Glomerular endothelial cell (primary cell): ENCODE measurements around the gene ORM2. TPM values are rescaled to one million over a fixed set of nuclear protein-coding genes. Genes with fewer than 3 reads are reported as not detected.

Experiments
- DNase-seq: peaks from one replicate; pipeline ENCODE4 v3.0.0-alpha.2; 2011; ENCODE audit warnings: low read depth, low spot score; ENCODE audit errors: extremely low read depth
- total RNA-seq: library from RNA; depleted of rRNA; stranded (reverse); fragments of >200 nt; gene quantifications from 2 replicates; pipeline ENCODE4 v1.2.3, GENCODE V29; 2015

ORM2 gene
- total RNA-seq, 1 donor from 2014 or later, result not detected

- no peak for DNase-seq
Measured at GRCh38 chr9:114346146-114346545, 16.5 kb downstream of the ORM2 start.

- DNase-seq, result no peak
Measured at GRCh38 chr9:114347675-114348074, 18.0 kb downstream of the ORM2 start.

GRCh38 chr9:114348261-114348905, 18.7 kb downstream of the ORM2 start:
- no peak for DNase-seq

GRCh38 chr9:114348906-114349482, 19.3 kb downstream of the ORM2 start:
- DNase-seq, result no peak

- no peak for DNase-seq
Measured at GRCh38 chr9:114349713-114350480, 20.2 kb downstream of the ORM2 start.

GRCh38 chr9:114350636-114351401, 21.1 kb downstream of the ORM2 start:
- DNase-seq, result no peak

GRCh38 chr9:114351932-114352331, 22.3 kb downstream of the ORM2 start:
- no peak for DNase-seq

GRCh38 chr9:114355821-114356220, 26.2 kb downstream of the ORM2 start:
- no peak for DNase-seq

GRCh38 chr9:114356792-114357191, 27.1 kb downstream of the ORM2 start:
- DNase-seq, result no peak

GRCh38 chr9:114357360-114357759, 27.7 kb downstream of the ORM2 start:
- DNase-seq, result no peak

- DNase-seq, result no peak
Measured at GRCh38 chr9:114357911-114358328, 28.3 kb downstream of the ORM2 start.

- DNase-seq, result no peak
Measured at GRCh38 chr9:114359801-114360200, 30.1 kb downstream of the ORM2 start.

GRCh38 chr9:114361542-114361941, 31.9 kb downstream of the ORM2 start:
- no peak for DNase-seq

GRCh38 chr9:114362394-114362793, 32.7 kb downstream of the ORM2 start:
- no peak for DNase-seq

GRCh38 chr9:114363424-114363823, 33.8 kb downstream of the ORM2 start:
- DNase-seq, result no peak

- no peak for DNase-seq
Measured at GRCh38 chr9:114364134-114365041, 34.7 kb downstream of the ORM2 start.

- no peak for DNase-seq
Measured at GRCh38 chr9:114365194-114365593, 35.5 kb downstream of the ORM2 start.

- DNase-seq, result no peak
Measured at GRCh38 chr9:114366334-114367128, 36.9 kb downstream of the ORM2 start.

- DNase-seq, result no peak
Measured at GRCh38 chr9:114367366-114367765, 37.7 kb downstream of the ORM2 start.
